Activated CD4-positive, alpha-beta T cell treated with anti-CD3 and anti-CD28 coated beads for 36 hours (primary cell): ENCODE results near the gene GPLD1. TPM values are rescaled to one million over a fixed set of nuclear protein-coding genes. Genes with fewer than 3 reads are reported as not detected.

Experiments used
- ATAC-seq: fragments of 200-7000 bp; cut with Tn5 transposase; one replicate; pipeline ENCODE4 v1.10.0; 2021; ENCODE audit warnings: mild to moderate bottlenecking, moderate library complexity
- CTCF ChIA-PET: fragments of 350-600 bp; sonication (Branson Sonifier 250); formaldehyde crosslinking; loops from one replicate; lab custom pipeline; 2021; ENCODE audit warnings: antibody characterized with exemption; lab: Charles Lee
- POLR2A ChIA-PET: fragments of 350-600 bp; sonication (Branson Sonifier 250); formaldehyde crosslinking; loops from one replicate; lab custom pipeline; 2021; ENCODE audit warnings: antibody characterized with exemption, inconsistent platforms; lab: Charles Lee
- DNase-seq: peaks from one replicate; pipeline ENCODE4 v3.0.0-alpha.2; 2020
- H3K27ac Mint-ChIP-seq: one replicate; pipeline ENCODE4 v1.8.0; 2021; ENCODE audit warnings: mixed read lengths
- H3K27me3 Mint-ChIP-seq: one replicate; pipeline ENCODE4 v1.8.0; 2021; ENCODE audit warnings: mixed read lengths
- H3K36me3 Mint-ChIP-seq: one replicate; pipeline ENCODE4 v1.8.0; 2021; ENCODE audit warnings: low read depth, mixed read lengths
- H3K4me1 Mint-ChIP-seq: one replicate; pipeline ENCODE4 v1.8.0; 2021; ENCODE audit warnings: mixed read lengths
- H3K4me3 Mint-ChIP-seq: one replicate; pipeline ENCODE4 v1.8.0; 2021; ENCODE audit warnings: mild to moderate bottlenecking, moderate library complexity, mixed read lengths
- H3K9me3 Mint-ChIP-seq: one replicate; pipeline ENCODE4 v1.8.0; 2021; ENCODE audit warnings: low read depth, mixed read lengths
- intact Hi-C, 2 experiments: fragments of 100-400 bp; cut with DNase I in 1 of 2; cut with micrococcal nuclease in 1 of 2; formaldehyde crosslinking; loops; one replicate each; pipeline versions ENCODE4 v1.14.2 to v1.15.1; 2022 to 2024; cut with DNase I, micrococcal nuclease
- total RNA-seq, 2 experiments: library from RNA; stranded (reverse); gene quantifications; one replicate each; pipeline ENCODE4 v1.2.3, GENCODE V29; 2021

The GPLD1 gene
- under 1 TPM; 0.62 to 0.67 TPM for total RNA-seq

GRCh38 chr6:24489470-24489869, at the start of gene GPLD1:
TSS of gene GPLD1 (minus strand) at chr6:24489578. CDS start at chr6:24489511, 67 bp downstream.
- POLR2A ChIA-PET: no interaction called here
- H3K36me3 Mint-ChIP-seq: no peaks in the 10 kb centered on the region
- H3K27ac Mint-ChIP-seq: no peak within 1 kb of the TSS
- intact Hi-C loops: no loop called here
- H3K9me3 Mint-ChIP-seq: no peaks in the 10 kb centered on the region
- H3K4me1 Mint-ChIP-seq: peaks cover 11% of the 10 kb centered on the region
- no peak for ATAC-seq
- CTCF ChIA-PET: interaction anchor here (1.0 kb wide), 1 partner anchor 8 kb away, joined by 4 read pairs; no protein-coding TSS in a partner anchor
- no peak within 1 kb of the TSS for H3K4me3 Mint-ChIP-seq
- H3K27me3 Mint-ChIP-seq: no peaks in the 10 kb centered on the region
- DNase-seq: no peak

GRCh38 chr6:24537771-24538385, 48.5 kb upstream of the GPLD1 start:
- H3K4me3 Mint-ChIP-seq: no peak overlapping the region
- ATAC-seq: no peak
- intact Hi-C loops: no loop called here
- ChIA-PET CTCF (interaction anchor here (0.9 to 1.3 kb wide), 2 partner anchors 14 to 17 kb away, joined by 3 to 4 read pairs; no protein-coding TSS in a partner anchor), POLR2A (no interaction called here)
- no peaks in the 10 kb centered on the region for H3K9me3 Mint-ChIP-seq
- H3K27ac Mint-ChIP-seq: no peak overlapping the region
- H3K36me3 Mint-ChIP-seq: peaks cover 2% of the 10 kb centered on the region
- no peaks in the 10 kb centered on the region for H3K4me1 Mint-ChIP-seq
- H3K27me3 Mint-ChIP-seq: no peaks in the 10 kb centered on the region
- no peak for DNase-seq

GRCh38 chr6:24537082-24537699, 47.8 kb upstream of the GPLD1 start:
- no peak for ATAC-seq
- DNase-seq: no peak
- intact Hi-C loops: no loop called here
- Mint-ChIP-seq H3K27ac (no peak overlapping the region), H3K4me1 (no peaks in the 10 kb centered on the region), H3K27me3 (no peaks in the 10 kb centered on the region), H3K4me3 (no peak overlapping the region), H3K9me3 (no peaks in the 10 kb centered on the region), H3K36me3 (peaks cover 2% of the 10 kb centered on the region)
- ChIA-PET CTCF (interaction anchor here (0.9 to 1.3 kb wide), 4 partner anchors 14 to 44 kb away, joined by 3 to 4 read pairs (median 4); no protein-coding TSS in a partner anchor), POLR2A (no interaction called here)

GRCh38 chr6:24536466-24536865, 47.1 kb upstream of the GPLD1 start:
- CTCF ChIA-PET: interaction anchor here (0.6 to 1.7 kb wide), 6 partner anchors 13 to 231 kb away, joined by 3 to 7 read pairs (median 4); partner anchors contain the start of gene KIAA0319
- H3K4me1 Mint-ChIP-seq: no peaks in the 10 kb centered on the region

GRCh38 chr6:24535210-24535609, 45.8 kb upstream of the GPLD1 start:
- Mint-ChIP-seq H3K4me3 (no peak overlapping the region), H3K4me1 (no peaks in the 10 kb centered on the region), H3K9me3 (no peaks in the 10 kb centered on the region), H3K27me3 (no peaks in the 10 kb centered on the region), H3K27ac (no peak overlapping the region), H3K36me3 (peaks cover 2% of the 10 kb centered on the region)
- CTCF ChIA-PET: interaction anchor here (0.9 to 1.7 kb wide), 3 partner anchors 12 to 19 kb away, joined by 3 to 7 read pairs (median 3); no protein-coding TSS in a partner anchor
- intact Hi-C loops: no loop called here
- DNase-seq (no peak), ATAC-seq (no peak)
- POLR2A ChIA-PET: no interaction called here

More at GRCh38 chr6:24536466-24536865, 47.1 kb upstream of the GPLD1 start:
- Mint-ChIP-seq H3K27me3 (no peaks in the 10 kb centered on the region), H3K4me3 (no peak overlapping the region), H3K36me3 (peaks cover 2% of the 10 kb centered on the region), H3K9me3 (no peaks in the 10 kb centered on the region), H3K27ac (no peak overlapping the region)
- intact Hi-C loops: no loop called here
- POLR2A ChIA-PET: no interaction called here
- DNase-seq (no peak), ATAC-seq (no peak)

- peaks cover 4% of the 10 kb centered on the region for H3K36me3 Mint-ChIP-seq
- H3K4me1 Mint-ChIP-seq: no peaks in the 10 kb centered on the region
- H3K9me3 Mint-ChIP-seq: no peaks in the 10 kb centered on the region
- no peak overlapping the region for H3K4me3 Mint-ChIP-seq
- DNase-seq (no peak), ATAC-seq (no peak)
- intact Hi-C loops: no loop called here
- no peak overlapping the region for H3K27ac Mint-ChIP-seq
- no peaks in the 10 kb centered on the region for H3K27me3 Mint-ChIP-seq
- ChIA-PET CTCF (interaction anchor here (0.6 to 1.1 kb wide), 5 partner anchors 9 to 438 kb away, joined by 3 read pairs; no protein-coding TSS in a partner anchor), POLR2A (no interaction called here)
Measured at GRCh38 chr6:24534329-24534728, 45.0 kb upstream of the GPLD1 start.

- H3K36me3 Mint-ChIP-seq: peaks cover 6% of the 10 kb centered on the region
- ChIA-PET POLR2A (no interaction called here), CTCF (no interaction called here)
- H3K27ac Mint-ChIP-seq: no peak overlapping the region
- intact Hi-C loops: loop anchor here in 1 of 2 experiments (10.0 kb wide), 2 partner anchors 165 to 235 kb away; no protein-coding TSS in a partner anchor
- no peaks in the 10 kb centered on the region for H3K27me3 Mint-ChIP-seq
- ATAC-seq (no peak), DNase-seq (no peak)
- H3K4me1 Mint-ChIP-seq: peaks cover 9% of the 10 kb centered on the region
- no peak overlapping the region for H3K4me3 Mint-ChIP-seq
- no peaks in the 10 kb centered on the region for H3K9me3 Mint-ChIP-seq
Measured at GRCh38 chr6:24529985-24530384, 40.6 kb upstream of the GPLD1 start.

- no peak overlapping the region for H3K27ac Mint-ChIP-seq
- POLR2A ChIA-PET: interaction anchor here (0.6 kb wide), 1 partner anchor 77 kb away, joined by 4 read pairs; no protein-coding TSS in a partner anchor
- intact Hi-C loops: loop anchor here in 1 of 2 experiments (5.0 to 10.0 kb wide), 3 partner anchors 93 to 240 kb away; no protein-coding TSS in a partner anchor
- H3K27me3 Mint-ChIP-seq: no peaks in the 10 kb centered on the region
- CTCF ChIA-PET: no interaction called here
- peak; percentile 40 for DNase-seq
- no peak overlapping the region for H3K4me3 Mint-ChIP-seq
- ATAC-seq: peak; percentile 37
- H3K4me1 Mint-ChIP-seq: peaks cover 10% of the 10 kb centered on the region
- peaks cover 2% of the 10 kb centered on the region for H3K36me3 Mint-ChIP-seq
- no peaks in the 10 kb centered on the region for H3K9me3 Mint-ChIP-seq
Measured at GRCh38 chr6:24524805-24525204, 35.4 kb upstream of the GPLD1 start.

- Mint-ChIP-seq H3K4me3 (no peak overlapping the region), H3K27ac (no peak overlapping the region), H3K9me3 (no peaks in the 10 kb centered on the region), H3K27me3 (no peaks in the 10 kb centered on the region), H3K4me1 (peaks cover 10% of the 10 kb centered on the region), H3K36me3 (peaks cover 2% of the 10 kb centered on the region)
- no peak for ATAC-seq
- intact Hi-C loops: loop anchor here in 1 of 2 experiments (5.0 to 10.0 kb wide), 3 partner anchors 92 to 240 kb away; no protein-coding TSS in a partner anchor
- CTCF ChIA-PET: interaction anchor here (0.8 to 1.6 kb wide), 3 partner anchors 13 to 219 kb away, joined by 3 to 4 read pairs (median 4); no protein-coding TSS in a partner anchor
- no peak for DNase-seq
- POLR2A ChIA-PET: interaction anchor here (0.6 kb wide), 1 partner anchor 76 kb away, joined by 4 read pairs; no protein-coding TSS in a partner anchor
Measured at GRCh38 chr6:24524329-24524728, 35.0 kb upstream of the GPLD1 start.

GRCh38 chr6:24522228-24523176, 33.1 kb upstream of the GPLD1 start:
- ChIA-PET POLR2A (no interaction called here), CTCF (interaction anchor here (0.6 to 3.2 kb wide), 11 partner anchors 12 to 310 kb away, joined by 3 to 10 read pairs (median 3); partner anchors contain the start of gene ALDH5A1)
- Mint-ChIP-seq H3K4me1 (peaks cover 10% of the 10 kb centered on the region), H3K27ac (no peak overlapping the region), H3K4me3 (no peak overlapping the region), H3K9me3 (no peaks in the 10 kb centered on the region), H3K36me3 (no peaks in the 10 kb centered on the region), H3K27me3 (no peaks in the 10 kb centered on the region)
- intact Hi-C loops: loop anchor here in 1 of 2 experiments (5.0 to 10.0 kb wide), 3 partner anchors 90 to 242 kb away; no protein-coding TSS in a partner anchor
- ATAC-seq (no peak), DNase-seq (no peak)
